Esophagus muscularis mucosa (tissue), 4 donors: ENCODE data around the gene CRB1. TPM values are rescaled to one million over a fixed set of nuclear protein-coding genes. Genes with fewer than 3 reads are reported as not detected.
A peak's percentile ranks its signal among the peaks of the same experiment; 100 is the strongest.

Experiments
- DNase-seq: peaks from one replicate; pipeline ENCODE4 v3.0.0-alpha.2; 2017; ENCODE audit errors: extremely low spot score
- H3K27ac ChIP-seq, 4 donors: fragments of 200-600 bp; sonication (generic); replicated peaks in 1 of 4; 1 replicate in 3 of 4; 2 replicates in 1 of 4; pipeline ENCODE4 v1.5.1; 2016 to 2019; ENCODE audit warnings: mild to moderate bottlenecking in 1 of 4
- H3K27me3 ChIP-seq, 4 donors: fragments of 200-600 bp; sonication (generic); one replicate each; pipeline versions ENCODE4 v1.5.1 to v1.6.0; 2016 to 2019
- H3K36me3 ChIP-seq, 4 donors: fragments of 200-600 bp; sonication (generic); one replicate each; pipeline ENCODE4 v1.5.1; 2016 to 2019
- H3K4me1 ChIP-seq, 4 donors: fragments of 200-600 bp; sonication (generic); one replicate each; pipeline ENCODE4 v1.5.1; 2016 to 2019
- H3K4me3 ChIP-seq, 4 donors: fragments of 200-600 bp; sonication (generic); 1 replicate in 2 of 4; 2 replicates in 2 of 4; pipeline ENCODE4 v1.5.1; 2016 to 2019; ENCODE audit warnings: mild to moderate bottlenecking in 4 of 4, moderate library complexity in 1 of 4
- H3K9me3 ChIP-seq, 4 donors: fragments of 200-600 bp; sonication (generic); 1 replicate in 3 of 4; 2 replicates in 1 of 4; pipeline ENCODE4 v1.5.1; 2016 to 2019
- EP300 ChIP-seq: sonication (generic); formaldehyde crosslinking; IDR thresholded peaks from one replicate; pipeline ENCODE4 v1.6.1; 2017; ENCODE audit warnings: antibody characterized with exemption
- POLR2A ChIP-seq: fragments of 450-650 bp; IDR thresholded peaks from one replicate; pipeline ENCODE4 v1.6.1; 2017; ENCODE audit warnings: antibody characterized with exemption, moderate library complexity, mild to moderate bottlenecking, low read depth
- POLR2AphosphoS5 ChIP-seq, 2 donors: sonication (generic); formaldehyde crosslinking; IDR thresholded peaks; one replicate each; pipeline ENCODE4 v1.6.1; 2017; ENCODE audit warnings: antibody characterized with exemption in 2 of 2
- WGBS: methylation state at CpG from one replicate; pipeline ENCODE4 v1.1.5; 2018; 5-methylcytosine and 5-hydroxymethylcytosine counted together
- intact Hi-C: fragments of 100-400 bp; cut with DNase I; formaldehyde crosslinking; loops from one replicate; pipeline ENCODE4 v1.15.1; 2023
- small RNA-seq, 3 donors: library from RNA; depleted of rRNA; stranded (forward); fragments of <200 nt; gene quantifications; one replicate each; pipeline ENCODE3, GENCODE V24; 2016
- total RNA-seq, 4 donors: library from RNA; depleted of rRNA; stranded (reverse); fragments of >200 nt; gene quantifications; one replicate each; pipeline versions ENCODE4 v1.1.0 to v1.2.1, GENCODE V29; 2016
- TF ChIP-seq, protein P1 (sequence below), 3 experiments: fragments of 200-600 bp in 2 of 3; fragments of 450-650 bp in 1 of 3; sonication (generic) in 2 of 3; IDR thresholded peaks; one replicate each; pipeline ENCODE4 v1.5.1; 2017 to 2019; ENCODE audit warnings: antibody characterized with exemption in 3 of 3, mild to moderate bottlenecking in 2 of 3, moderate library complexity in 1 of 3

Gene CRB1
- total RNA-seq, 4 donors from 2014 or later: 0.23 to 0.83 (median 0.38) TPM

DNA sequence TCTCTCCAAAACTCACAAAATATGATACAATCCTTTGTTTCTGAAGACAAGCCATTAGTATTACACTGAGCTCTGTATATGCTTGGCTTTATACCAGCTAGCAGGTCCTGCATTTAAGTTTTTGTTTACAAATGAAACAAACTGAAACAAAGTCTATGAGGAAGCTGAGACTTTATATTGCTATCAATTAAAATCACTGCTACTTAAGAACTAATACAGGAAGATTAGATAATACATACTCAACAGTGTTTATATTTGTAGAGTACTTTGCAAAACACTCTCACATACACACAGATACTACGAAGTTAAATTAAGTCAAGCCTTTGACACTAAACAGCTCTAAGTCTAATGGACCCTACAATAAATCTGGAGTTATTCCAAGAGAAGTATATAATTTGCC is 247.4 kb downstream of the CRB1 start:
- WGBS: 85% methylated on average over 1 of the region's 1 CpG

DNA sequence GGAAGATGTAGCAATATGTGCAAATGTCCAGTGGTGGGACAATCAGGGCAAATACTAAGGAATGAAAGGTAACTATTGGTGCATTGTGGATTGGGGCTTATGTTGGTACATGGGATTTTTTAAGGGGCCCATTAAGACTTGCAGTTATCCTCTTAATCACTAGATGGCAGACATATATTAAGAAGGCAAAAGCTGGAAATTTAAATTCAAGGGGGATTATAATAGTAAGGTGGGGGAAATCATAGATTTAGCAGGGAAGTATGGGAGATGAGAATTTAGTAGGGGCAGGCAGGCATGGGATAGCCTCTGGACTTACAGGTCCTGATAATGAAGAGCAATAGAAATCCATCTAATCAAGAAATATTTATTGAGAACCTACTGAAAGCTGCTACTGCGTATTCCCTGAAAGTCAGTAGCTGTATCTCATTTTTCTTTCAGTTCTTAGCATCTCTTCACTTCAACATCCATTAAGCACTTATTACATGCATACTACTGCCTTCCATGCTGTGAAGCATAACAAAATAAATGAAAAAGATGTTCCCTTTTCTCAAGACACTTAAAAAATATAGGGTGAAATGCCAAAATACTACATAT is 251.8 kb downstream of the CRB1 start:
- no peaks in the 10 kb centered on the region for H3K4me1 ChIP-seq
- H3K27me3 ChIP-seq: no peaks in the 10 kb centered on the region
- WGBS: 100% methylated on average over 1 of the region's 1 CpG
- no peak for DNase-seq
- no peaks in the 10 kb centered on the region for H3K36me3 ChIP-seq
- intact Hi-C loops: loop anchor here (10.0 kb wide), 1 partner anchor 345 kb away; no protein-coding TSS in a partner anchor
- no peaks in the 10 kb centered on the region for H3K9me3 ChIP-seq
- TF ChIP-seq, protein P1, sequence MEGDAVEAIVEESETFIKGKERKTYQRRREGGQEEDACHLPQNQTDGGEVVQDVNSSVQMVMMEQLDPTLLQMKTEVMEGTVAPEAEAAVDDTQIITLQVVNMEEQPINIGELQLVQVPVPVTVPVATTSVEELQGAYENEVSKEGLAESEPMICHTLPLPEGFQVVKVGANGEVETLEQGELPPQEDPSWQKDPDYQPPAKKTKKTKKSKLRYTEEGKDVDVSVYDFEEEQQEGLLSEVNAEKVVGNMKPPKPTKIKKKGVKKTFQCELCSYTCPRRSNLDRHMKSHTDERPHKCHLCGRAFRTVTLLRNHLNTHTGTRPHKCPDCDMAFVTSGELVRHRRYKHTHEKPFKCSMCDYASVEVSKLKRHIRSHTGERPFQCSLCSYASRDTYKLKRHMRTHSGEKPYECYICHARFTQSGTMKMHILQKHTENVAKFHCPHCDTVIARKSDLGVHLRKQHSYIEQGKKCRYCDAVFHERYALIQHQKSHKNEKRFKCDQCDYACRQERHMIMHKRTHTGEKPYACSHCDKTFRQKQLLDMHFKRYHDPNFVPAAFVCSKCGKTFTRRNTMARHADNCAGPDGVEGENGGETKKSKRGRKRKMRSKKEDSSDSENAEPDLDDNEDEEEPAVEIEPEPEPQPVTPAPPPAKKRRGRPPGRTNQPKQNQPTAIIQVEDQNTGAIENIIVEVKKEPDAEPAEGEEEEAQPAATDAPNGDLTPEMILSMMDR (IDR thresholded peaks at IDR 0.05): peak in 1 of 3 experiments; percentile 37
- TF ChIP-seq POLR2A (no peak), POLR2AphosphoS5 (IDR thresholded peaks at IDR 0.05) (no peak), EP300 (no peak)
- no peak overlapping the region for H3K27ac ChIP-seq
- no peak overlapping the region for H3K4me3 ChIP-seq

More for the DNA sequence above, 247.4 kb downstream of the CRB1 start:
- H3K36me3 ChIP-seq: peaks cover 0 to 11% (median 7%) of the 10 kb centered on the region in 4 donors
- no peak overlapping the region for H3K4me3 ChIP-seq
- TF ChIP-seq POLR2A (no peak), POLR2AphosphoS5 (IDR thresholded peaks at IDR 0.05) (no peak)
- TF ChIP-seq, protein P1 (IDR thresholded peaks at IDR 0.05): no peak
- H3K27me3 ChIP-seq: no peaks in the 10 kb centered on the region
- intact Hi-C loops: no loop called here
- DNase-seq: no peak
- no peaks in the 10 kb centered on the region for H3K4me1 ChIP-seq
- H3K9me3 ChIP-seq: no peaks in the 10 kb centered on the region
- no peak overlapping the region for H3K27ac ChIP-seq

DNA sequence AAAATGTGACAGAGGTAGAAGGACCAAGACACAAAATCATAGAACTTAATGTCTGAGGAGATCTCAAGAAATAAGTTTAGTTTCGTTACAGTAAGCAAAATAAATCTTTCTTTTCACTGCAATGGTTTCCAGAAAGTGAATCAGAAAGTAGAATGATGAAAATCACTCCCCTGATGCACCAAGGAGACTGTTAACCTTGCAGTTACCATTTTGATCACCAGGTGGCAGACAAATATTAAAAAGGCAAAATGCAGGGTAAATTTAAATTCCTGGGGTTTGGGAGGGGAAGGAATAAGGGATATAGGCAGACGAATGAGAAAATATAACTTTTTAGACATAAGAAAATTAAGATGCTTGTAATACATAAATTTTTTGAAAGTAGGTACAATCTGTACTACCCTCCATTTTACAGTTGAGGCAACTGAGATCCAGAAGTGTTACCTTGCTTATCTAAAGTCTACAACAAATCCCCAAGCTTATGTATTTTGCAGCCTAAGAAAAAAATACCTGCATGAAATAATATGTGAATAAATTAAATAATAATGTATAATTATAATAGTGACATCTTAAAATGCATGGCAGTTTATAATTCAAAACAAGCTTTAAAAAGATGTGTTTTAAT is 253.2 kb downstream of the CRB1 start:
- no peak overlapping the region for H3K27ac ChIP-seq
- 40% methylated on average over 2 of the region's 2 CpGs for WGBS
- H3K4me1 ChIP-seq: no peaks in the 10 kb centered on the region
- no peaks in the 10 kb centered on the region for H3K27me3 ChIP-seq
- intact Hi-C loops: loop anchor here (10.0 kb wide), 1 partner anchor 344 kb away; no protein-coding TSS in a partner anchor
- H3K36me3 ChIP-seq: no peaks in the 10 kb centered on the region
- DNase-seq: no peak
- no peaks in the 10 kb centered on the region for H3K9me3 ChIP-seq
- TF ChIP-seq, protein P1 (IDR thresholded peaks at IDR 0.05): peak; percentile 42 to 56 (median 45)
- TF ChIP-seq POLR2A (no peak), EP300 (no peak), POLR2AphosphoS5 (IDR thresholded peaks at IDR 0.05) (no peak)
- no peak overlapping the region for H3K4me3 ChIP-seq

DNA sequence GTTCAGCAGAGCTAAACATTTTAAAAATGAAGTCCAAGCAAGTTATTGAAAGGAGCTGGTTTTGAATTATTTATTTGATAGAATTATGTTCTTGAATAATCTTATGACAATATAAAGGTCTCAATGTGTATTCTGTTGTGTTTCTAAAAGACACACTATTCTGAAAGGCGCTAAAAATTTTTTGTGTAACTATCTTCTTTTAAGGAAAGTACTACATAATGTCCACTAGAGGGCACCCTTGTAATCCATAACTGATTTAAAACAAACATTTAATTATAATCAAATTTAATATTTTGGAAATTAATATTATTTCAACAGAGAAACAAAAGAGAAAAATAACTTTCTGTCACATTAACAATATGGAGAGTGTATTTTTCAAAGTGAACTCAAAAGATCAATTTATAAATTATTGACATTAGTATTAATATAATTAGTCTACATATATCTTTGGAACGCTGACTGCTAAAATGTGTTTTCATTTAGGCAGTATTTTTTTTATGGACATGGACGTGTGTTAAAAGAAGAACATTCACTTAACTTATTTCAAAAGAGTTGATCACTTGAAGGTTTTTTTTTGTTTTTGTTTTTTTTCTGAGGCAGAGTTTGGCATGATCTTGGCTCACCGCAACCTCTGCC is 258.8 kb downstream of the CRB1 start:
- H3K27me3 ChIP-seq: no peaks in the 10 kb centered on the region
- no peak for DNase-seq
- no peak overlapping the region for H3K27ac ChIP-seq
- WGBS: 56% methylated on average over 4 of the region's 4 CpGs
- H3K9me3 ChIP-seq: no peaks in the 10 kb centered on the region
- TF ChIP-seq POLR2AphosphoS5 (IDR thresholded peaks at IDR 0.05) (no peak), EP300 (no peak), POLR2A (no peak)
- TF ChIP-seq, protein P1 (IDR thresholded peaks at IDR 0.05): peak; percentile 54 to 72 (median 69)
- H3K4me1 ChIP-seq: no peaks in the 10 kb centered on the region
- intact Hi-C loops: loop anchor here (5.0 to 10.0 kb wide), 2 partner anchors 338 to 395 kb away; no protein-coding TSS in a partner anchor
- H3K4me3 ChIP-seq: no peak overlapping the region
- no peaks in the 10 kb centered on the region for H3K36me3 ChIP-seq

Small RNA genes lying within 50 kb of the gene (small RNA-seq; reads per million reads assigned to genes)
- gene MRPS21P3: 0 reads per million in 3 donors

Other genes starting within 250 kb of the CRB1 start
- gene F13B, start 201.0 kb upstream of the CRB1 start, total RNA-seq: not detected
- gene ASPM, start 121.6 kb upstream of the CRB1 start, total RNA-seq: under 1 TPM in 3 of 4 donors, not detected in 1; 0.13 to 0.75 (median 0.17) TPM
- 10 to 100 TPM in 3 of 4 donors, 1 to 10 TPM in 1; 9.8 to 12.5 (median 10.4) TPM for gene ZBTB41, start 67.0 kb upstream of the CRB1 start, total RNA-seq